COR-L47 (cell line): ENCODE data around the gene RGS3.

Experiments used
- DNase-seq: peaks from one replicate; lab custom pipeline; 2025; lab: John Stamatoyannopoulos, UW

RGS3 gene

DNA sequence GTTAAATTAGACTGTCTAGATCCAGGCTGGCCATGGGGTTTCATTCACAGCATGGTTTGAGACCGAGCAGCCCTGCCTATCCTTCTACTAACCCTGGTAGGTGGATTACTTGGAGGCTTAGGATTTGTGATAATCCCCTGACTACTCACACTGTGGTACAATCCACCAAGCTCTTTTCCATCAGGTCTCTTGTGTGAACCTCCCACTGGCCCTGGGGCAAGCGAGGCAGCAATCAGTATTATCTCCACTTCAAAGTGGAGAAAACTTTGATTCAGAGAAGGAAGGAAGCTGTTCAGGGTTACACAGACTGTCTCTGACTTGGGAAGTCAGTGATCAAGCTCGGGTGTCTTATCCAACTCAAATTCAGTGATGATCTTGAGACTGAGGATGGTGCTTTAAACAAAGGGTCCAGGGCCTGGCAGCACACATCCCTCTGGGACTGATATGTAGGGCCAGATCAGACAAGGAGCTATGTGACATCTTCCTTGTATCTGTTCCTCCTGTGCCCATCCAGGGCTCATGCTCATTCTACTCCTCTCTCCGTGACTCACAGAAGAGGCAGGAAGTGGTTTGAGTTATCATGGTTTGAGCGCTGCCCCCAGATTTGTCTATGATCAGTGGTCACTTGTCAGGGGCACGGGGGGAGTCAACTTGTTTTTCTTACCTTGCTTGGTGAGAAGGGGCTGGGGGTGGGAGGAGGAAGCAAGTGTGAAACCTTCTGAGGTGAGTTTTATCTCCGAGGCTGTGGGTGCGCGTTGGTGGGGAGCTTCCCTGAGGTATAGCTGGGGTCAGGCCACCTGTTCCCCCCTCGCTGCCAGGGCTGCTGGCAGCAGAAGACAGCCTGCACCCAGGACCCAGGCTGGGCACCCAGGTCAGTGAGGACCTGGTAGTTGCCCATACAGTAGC is 48.6 kb downstream of the RGS3 start:
- no peak for DNase-seq

DNA sequence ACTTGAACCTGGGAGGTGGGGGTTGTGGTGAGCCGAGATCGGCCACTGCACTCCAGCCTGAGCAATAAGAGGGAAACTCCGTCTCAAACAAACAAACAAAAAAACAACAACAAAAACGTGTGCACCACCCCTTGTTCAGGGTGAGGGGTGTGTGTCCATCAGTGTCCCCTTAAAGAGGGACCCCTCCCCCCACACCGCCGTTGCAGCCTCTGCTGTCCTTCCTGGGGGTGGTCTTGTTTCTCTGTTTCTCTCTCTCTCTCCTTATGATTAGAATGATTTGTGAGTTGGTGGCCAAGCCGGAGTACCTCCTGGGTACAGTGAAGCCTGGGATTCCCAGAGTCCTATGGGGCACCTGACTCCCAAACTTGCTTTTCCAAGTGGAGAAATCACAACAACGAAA is 49.6 kb downstream of the RGS3 start:
- no peak for DNase-seq

- no peak for DNase-seq
These were observed 50.0 kb downstream of the RGS3 start for GRCh38 chr9:113513536-113513935.

GRCh38 chr9:113514061-113514460 is 50.5 kb downstream of the RGS3 start:
- no peak for DNase-seq

- DNase-seq = no peak
These were observed 51.2 kb downstream of the RGS3 start for GRCh38 chr9:113514748-113515147.

GRCh38 chr9:113515862-113516261 is 52.3 kb downstream of the RGS3 start:
- DNase-seq = no peak

- DNase-seq = no peak
These were observed 53.5 kb downstream of the RGS3 start for GRCh38 chr9:113516840-113517577.

- no peak for DNase-seq
These were observed 56.0 kb downstream of the RGS3 start for GRCh38 chr9:113519426-113520108.

- no peak for DNase-seq
These were observed 56.6 kb downstream of the RGS3 start for GRCh38 chr9:113520109-113520642.

DNA sequence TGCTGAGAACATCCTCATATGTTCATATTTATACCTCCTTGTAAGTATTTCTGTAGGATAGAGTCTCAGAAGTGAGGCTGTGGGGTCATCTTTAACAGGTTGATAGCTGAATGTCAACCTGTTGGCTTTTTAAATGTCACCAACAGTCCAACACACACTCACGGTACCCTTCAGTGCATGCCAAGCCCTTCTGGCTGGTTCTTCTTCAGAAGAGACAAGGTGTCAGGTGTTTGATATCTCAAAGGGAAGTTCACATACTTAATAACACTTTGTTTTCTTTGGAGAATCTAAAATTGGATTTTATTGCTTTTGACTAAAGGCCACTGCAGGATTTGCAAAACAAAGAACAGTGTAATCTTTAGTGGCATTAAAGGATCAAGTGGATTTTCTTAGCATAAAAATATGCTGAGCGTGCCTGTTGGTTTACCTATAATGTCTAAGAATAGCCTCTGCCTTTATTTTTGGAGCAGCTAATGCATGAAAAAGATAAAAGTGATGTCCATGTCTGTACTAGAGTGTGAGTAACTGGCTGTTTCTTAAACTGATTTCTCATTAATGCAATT is 58.2 kb downstream of the RGS3 start:
- no peak for DNase-seq

- no peak for DNase-seq
These were observed 58.9 kb downstream of the RGS3 start for GRCh38 chr9:113522419-113522818.

DNA sequence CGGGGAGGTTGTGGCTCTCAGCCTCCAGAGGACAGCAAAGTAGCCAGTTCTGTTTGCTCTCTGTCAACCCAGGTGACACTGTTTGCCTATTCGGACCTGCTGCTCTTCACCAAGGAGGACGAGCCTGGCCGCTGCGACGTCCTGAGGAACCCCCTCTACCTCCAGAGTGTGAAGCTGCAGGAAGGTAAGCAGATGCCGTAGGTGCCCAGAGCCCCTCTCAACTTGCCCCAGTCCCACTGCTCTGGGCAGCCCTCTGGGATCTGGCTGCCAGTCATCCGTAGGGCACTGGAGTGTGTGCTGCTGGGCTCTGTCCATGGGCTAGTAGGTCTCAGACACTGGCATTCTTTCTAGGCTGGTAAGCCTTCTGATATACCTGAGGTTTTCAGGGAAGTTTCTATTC is 59.3 kb downstream of the RGS3 start:
- no peak for DNase-seq

DNA sequence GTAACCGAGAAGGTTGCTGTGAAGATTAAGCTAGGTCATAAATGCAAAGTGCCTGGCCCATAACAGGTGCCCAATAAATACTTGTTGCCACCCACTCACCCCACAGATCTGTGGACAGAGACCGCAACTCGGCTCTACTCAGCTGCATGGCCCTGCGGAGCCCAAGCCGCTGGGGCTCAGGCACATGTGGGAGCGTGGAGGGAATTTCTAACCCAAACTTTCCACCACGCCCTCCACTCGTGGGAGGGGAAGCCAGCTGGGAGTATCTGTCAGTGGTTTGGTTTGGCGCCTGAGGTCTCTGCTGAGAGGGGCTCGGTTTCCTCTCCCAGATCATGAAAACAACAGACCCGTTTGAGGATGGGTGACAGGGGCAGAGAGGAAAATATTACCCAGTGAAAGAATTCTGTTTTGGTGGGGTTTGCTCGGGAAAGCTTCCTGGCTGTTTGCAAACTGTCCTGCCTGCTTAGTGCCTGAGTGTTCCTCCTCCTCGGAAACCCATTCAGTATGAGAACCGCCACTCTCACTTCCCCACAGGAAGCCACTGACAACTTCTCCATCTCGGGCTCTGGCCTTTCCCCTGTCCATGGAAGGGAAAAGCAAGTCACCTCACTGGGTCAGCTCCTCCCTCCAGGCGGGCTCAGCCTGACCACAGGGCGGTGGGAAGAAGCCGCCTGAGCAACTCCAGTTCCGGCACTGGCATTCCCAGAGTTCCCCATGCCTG is 60.1 kb downstream of the RGS3 start:
- no peak for DNase-seq

- DNase-seq = no peak
These were observed 60.9 kb downstream of the RGS3 start for GRCh38 chr9:113524468-113524867.

DNA sequence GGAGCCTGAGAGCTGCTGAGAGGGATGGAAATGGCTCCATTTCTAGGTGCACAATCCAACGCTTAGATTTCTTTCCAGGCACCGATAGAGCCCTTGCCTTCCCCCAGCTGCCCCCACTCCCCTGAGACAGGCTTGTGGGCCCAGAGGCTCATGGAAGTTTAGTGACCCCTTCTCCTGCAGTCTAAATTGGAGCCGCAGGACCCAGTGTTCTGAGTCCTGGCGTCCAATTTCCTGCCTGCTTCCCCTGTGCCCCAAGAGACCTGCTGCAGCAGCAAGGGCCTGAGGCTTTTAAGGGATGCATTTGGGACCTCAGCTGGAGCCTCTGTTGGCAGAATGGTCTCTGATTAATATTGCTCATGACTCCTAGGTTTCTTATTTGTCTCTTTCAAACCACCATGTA is 61.7 kb downstream of the RGS3 start:
- no peak for DNase-seq

DNA sequence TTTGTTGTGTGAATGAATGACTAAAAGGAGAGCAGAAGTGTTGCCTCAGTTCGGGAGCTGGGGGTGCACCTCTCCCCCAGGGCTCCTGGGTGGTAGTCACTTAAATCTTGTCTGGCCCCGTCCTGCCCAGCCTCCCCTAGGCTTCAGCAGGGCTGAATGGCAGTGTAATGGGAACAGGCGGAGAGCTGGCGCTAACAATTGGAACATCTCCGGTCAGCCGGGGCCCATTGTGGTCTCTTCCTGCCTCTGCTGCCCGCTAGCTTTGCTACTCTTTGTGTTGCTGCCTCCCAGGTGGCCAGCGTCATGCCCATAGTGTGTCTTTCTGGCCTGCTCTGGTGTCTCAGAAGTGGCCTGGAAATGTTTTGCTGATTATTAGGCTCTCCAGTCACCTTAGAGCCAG is 62.3 kb downstream of the RGS3 start:
- DNase-seq = no peak

GRCh38 chr9:113526231-113526746 is 62.8 kb downstream of the RGS3 start:
- no peak for DNase-seq

DNA sequence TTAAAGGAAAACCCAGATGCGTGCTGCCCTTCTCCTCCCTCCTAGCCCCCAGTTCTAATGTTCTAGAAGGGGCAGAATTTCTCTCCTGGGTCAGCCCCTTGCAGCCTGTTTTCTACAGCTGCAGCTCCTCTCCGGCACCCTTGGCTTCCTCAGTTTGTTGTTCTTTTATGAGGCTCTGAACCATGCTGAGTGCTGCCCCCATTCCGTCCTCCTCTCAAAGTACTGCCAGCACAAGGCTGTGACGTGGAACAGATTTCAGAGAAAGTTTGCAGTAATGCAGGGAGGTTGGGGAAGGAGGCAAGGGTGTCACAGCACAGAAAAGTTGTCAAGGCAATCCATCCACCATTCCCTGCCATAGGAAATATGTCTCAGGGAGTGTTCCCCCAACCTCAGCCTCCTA is 63.3 kb downstream of the RGS3 start:
- no peak for DNase-seq

GRCh38 chr9:113528088-113528487 is 64.6 kb downstream of the RGS3 start:
- no peak for DNase-seq

DNA sequence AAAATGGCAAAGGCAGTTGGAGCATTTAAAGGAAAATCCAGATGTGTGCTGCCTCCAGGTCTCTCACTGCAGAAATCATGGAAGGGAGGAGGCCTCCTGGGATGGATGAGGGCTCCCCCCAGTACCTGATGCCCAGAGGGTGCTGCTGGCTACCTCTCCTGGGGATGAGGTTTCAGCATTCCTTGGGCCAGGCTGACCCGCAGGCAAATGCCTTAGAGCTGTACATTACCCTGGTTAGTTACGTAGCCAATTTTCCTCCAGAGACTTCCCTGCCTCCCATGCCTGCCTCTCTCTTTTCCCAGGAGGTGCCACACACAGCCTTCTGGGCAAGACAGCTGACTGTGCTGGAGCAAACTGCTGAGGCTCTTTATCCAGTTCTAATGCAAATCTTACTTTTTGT is 65.3 kb downstream of the RGS3 start:
- no peak for DNase-seq

- DNase-seq = no peak
These were observed 65.9 kb downstream of the RGS3 start for GRCh38 chr9:113529336-113530009.
